HG03066 (cell line): ENCODE measurements around the gene TMEM117.
"Not testable (repeated sequence)": the region's sequence is repeated elsewhere in the genome, so short reads cannot be mapped to it uniquely, and the experiment has no call there.

Experiments used
- ATAC-seq: cut with Tn5 transposase; IDR thresholded peaks from one replicate; pipeline ENCODE4 v1.9.1; 2021; ENCODE audit warnings: low read depth; ENCODE audit not compliant: unreplicated experiment

The TMEM117 gene

DNA sequence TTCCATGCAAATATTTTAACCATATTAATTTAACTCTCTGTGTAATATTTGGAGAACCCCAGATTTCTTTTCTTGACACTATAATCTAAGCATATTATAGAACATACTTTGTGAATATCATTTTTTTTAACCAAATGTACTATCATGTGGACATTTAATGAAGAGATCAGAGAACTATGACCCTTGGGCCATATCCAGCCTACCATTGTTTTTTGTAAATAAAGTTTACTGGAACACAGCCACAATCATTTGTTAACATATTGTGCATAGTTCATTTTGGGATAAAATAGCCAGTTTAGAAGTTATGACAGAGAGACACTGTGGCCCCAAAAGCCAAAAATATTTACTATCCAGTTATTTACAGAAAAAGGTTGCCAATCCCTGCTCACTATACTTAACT, 338.2 kb downstream of the TMEM117 start:
- no peak for ATAC-seq

DNA sequence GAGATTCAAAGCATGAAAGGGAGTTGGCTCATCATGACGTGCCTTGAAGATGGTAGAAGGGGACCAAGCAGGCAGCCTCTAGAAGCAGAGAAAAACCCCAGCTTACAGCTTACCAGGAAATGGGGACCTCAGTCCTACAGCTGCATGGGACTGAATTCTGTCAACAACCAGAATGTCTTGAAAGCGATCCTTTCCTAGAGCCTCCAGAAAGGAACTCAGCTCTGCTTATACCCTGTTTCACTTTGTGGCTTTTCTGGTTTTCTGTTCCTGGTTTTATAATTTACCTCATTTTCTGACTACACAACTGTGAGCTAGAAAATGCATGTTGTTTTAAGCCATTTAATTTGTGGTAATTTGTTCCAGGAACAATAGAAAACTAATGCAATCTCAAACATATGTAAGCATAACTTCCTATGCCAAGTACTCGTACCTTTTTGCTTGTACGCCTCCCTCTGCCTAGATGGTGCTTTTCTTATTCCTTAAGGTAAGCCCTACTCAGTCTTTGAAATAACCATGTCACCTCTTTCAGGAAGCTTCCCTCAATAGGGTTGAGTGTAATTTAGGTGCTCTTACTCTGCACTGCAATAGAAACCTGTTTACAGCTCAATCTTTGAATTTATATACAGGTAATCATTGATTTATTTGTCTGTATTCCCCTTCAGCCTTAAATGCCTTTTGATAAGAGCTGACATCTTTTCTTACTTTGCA, 348.8 kb downstream of the TMEM117 start:
- peak; percentile 83 for ATAC-seq

DNA sequence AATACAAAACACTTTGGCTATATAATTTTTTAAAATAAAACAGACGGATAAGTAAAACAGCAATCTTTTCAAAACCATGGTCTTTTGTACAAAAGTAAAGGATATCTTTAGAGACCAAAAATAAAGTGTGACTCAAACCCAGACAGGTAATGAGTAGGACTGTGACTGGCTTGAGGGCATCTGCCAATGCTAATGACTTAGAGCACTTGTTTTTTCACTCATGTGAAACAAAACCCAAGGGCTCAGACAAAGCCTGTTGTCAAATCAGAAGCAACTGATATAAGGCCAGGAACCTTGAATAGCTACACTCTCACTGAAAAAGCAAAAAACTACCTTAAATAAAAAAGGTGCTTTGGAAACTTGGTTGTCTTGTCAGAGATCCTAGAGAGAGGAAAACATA, 357.4 kb downstream of the TMEM117 start:
- ATAC-seq = peak; percentile 88

DNA sequence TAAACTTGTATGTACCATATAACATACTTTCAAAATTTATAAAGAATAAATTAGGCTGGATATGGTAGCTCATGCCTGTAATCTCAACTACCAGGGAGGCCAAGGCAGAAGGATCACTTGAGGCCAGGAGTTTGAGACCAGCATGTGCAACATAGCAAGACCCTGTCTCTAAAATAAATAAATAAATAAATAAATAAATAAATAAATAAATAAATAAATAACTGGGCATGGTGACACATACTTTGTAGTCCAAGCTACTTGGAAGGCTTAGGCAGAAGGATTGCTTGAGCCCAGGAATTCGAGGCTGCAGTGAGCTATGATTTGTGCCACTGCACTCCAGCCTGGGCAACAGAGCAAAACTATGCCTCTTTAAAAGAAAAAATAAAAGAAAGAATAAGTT, 359.8 kb downstream of the TMEM117 start:
- not testable (repeated sequence) for ATAC-seq

DNA sequence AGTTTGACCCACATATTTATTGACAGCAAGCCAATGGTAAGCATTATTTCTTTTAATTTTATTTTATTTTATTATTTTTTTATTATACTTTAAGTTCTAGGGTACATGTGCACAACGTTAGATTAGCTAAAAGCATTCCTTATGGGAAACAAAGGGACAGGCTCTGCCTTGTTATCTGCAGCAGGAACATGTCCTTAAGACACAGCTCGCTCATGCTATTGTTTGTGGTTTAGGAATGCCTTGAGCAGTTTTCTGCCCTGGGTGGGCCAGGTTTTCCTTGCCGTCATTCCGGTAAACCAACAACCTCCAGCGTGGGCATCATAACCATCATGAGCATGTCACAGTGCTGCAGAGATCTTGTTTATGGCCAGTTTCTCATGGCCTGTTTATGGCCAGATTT, 370.2 kb downstream of the TMEM117 start:
- ATAC-seq = no peak

DNA sequence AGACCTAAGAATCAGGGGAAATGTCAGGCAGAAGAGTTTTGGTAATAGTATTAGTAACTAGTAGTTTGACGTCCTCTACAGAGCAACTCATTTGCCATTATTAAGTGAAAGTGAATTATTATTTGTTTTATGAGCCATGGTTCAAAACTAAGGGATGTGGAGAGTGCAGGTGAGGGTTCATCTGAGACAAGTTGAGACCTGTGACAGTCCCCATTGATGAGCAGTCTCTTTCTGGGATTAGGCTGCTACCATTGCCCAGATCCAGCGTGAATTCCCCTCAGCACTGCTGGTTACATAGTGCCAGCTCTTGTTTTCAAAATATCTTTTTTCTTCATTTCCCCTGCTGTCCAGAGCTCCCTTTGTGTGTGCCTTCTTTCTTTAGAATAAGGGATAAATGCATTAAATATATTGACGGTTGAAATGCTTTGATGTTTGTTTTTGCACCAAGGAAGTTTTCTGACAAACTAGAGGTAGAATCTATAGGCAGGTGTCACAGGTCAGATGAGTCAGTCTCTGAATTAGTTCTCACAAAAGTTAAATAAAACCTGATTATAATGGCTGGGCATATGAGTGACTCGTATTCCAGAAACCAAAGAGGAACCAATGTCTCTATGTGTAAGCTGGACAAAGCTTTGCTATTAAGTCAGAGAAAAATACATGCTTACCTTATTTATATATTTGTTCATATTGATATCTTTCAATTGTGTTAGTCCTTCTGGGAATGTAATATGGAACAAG, 381.4 kb downstream of the TMEM117 start:
- ATAC-seq = no peak

DNA sequence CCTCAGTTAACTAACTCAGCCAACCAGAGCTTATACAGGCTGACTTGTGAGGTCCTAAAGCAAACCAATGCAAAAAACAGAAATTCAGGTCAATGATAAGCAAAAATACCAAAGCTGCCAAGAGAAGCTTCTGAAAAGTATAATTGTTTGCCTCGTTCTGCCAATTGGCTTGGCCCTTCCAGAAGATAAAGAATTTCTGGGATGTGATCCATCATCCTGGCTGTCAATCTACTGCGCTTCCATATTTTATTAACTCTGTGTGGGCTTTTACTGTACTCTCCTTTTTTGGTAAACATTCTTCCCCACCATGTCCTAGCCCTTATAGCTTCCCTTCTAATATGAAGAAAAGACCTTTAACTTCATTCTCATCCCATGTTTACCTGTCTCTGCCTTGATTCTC, 387.9 kb downstream of the TMEM117 start:
- no peak for ATAC-seq

DNA sequence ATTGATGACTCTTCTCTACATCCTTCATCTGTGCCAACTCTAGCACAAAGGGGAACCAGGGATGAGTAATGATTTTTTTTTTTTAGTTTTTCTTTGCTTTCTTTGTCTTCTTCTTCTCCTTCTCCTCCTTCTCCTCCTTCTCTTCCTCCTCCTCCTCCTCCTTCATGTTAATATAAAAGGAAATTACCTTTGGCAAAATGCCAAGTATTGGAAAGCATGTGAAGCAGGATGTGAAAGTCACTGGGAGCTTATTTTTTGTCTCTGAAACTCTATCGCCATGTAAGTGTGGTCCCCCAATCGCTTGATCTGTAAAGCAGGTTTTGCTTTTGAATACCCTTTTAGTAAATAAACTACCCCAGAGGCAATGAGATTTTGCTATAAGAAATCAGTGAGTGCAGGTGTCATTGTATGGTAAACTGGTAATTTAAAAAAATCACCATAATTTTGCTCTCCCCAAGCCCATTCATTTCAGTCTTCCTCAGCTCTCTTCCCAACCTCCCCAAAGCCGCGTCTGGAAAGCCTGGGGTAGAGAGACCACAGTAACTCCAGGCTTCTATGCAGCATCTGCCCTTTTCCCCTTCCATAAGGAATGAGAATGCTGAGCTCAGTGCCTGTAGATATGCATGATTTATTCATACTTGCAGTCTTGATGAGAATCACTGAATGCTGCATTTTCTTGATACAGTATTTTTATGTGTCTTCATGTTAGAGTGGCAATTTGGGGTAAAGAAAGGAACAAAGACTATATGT, 388.7 kb downstream of the TMEM117 start:
- no peak for ATAC-seq

DNA sequence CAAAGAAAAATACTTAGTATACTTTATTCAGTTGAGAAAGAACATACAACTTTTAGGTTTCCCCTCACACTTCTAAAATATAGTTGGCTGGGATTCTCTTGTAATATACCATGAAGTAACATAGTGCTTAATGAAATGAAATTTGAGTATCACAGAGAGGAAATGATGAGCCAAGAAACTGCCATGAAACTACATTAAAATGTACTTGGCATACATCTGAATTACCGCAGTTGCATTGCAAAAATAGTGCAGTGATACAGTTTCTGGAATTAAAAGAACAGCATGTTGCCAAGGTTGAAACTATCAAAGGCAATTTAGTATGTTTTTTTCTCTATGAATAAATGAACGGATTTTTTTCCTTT, 389.2 kb downstream of the TMEM117 start:
- ATAC-seq = no peak

DNA sequence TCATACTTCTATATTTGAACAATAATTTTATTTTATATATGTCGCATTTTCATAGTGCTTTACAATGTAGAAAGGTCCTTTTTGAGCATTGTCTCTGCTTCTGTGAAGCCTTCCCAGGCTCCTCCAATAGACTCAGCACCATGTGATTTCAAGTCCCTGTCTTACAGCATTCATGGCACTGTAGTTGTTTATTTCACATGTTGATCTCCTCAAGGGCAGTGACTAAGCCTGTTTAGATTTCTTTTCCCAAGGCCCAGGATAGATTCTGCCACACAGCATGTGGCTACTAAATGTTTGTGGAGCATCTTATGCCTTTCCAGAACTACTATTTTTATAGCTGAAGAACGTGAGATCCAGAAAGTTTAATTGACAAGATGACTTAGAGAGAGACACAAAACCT, 391.7 kb downstream of the TMEM117 start:
- no peak for ATAC-seq

DNA sequence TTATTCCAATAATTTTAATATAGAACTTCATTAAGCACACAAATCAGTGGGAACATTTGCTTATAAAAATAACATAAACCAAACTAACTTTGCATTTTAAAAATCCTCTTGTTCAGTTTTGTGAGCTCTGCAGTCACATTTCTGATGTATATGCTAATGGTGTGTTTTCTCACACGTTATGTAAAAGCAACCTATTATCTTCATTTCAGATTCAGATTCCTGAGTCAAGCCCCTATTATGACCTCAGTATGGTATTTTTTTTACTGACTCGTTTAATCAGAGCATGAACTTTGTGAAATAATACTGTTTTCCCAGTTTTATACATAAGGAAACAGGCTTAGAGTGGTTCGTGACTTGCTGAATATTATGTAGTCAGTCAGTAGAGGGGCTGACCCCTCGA, 394.0 kb downstream of the TMEM117 start:
- no peak for ATAC-seq

DNA sequence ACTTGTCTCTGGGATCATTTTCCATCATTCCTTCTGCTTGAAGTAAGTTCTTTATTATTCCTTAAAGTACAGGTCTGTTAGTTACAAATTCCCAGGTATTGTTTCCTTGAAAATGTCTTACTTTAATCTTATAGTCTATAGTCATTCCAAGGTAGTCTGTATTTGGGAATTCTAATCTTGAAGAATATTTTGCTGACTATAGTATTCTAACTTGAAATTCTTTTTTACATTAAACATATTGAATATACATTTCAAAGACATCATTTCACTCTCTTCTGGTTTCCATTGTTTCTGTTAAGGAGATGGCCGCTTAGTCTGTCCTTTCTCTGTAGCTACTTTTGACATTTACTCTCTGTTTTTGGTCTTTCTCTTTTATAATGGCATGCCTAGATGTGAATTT, 399.8 kb downstream of the TMEM117 start:
- no peak for ATAC-seq

DNA sequence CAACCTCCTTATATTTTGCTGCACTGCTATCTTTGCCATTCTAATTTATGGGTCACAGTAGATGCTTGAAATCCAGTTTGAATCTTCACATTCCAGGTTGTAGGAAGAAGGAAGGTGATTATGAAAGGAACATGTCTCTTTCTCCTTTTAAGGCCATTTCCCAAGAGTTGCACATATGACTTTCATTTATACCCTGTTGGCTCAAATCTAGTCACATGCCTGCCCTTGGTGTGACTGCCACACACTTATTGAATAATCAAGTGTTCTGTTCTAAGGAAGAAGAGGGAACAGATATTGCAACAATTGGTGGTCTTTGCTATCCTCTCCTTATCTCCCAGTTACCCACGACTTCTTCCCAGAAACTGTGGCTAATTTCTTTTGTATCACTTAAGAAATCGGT, 404.3 kb downstream of the TMEM117 start:
- no peak for ATAC-seq

DNA sequence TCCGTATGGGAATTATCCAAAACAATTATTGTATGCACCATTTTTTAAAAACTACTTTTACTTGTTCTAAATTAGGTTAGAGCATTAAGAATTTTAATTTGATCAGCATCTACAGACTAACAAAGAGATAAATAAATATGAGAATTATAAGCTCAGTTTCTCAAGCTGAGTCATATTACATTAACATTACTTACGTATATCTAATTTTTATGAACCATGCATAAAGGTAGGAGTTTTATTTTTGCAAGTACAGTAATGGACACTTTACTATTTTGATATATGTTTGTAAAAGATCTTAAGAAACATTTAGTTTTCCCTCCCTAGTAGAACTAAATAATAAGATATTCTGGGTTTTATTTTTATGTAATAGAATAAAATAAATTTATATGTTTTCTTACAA, 410.1 kb downstream of the TMEM117 start:
- ATAC-seq = no peak

DNA sequence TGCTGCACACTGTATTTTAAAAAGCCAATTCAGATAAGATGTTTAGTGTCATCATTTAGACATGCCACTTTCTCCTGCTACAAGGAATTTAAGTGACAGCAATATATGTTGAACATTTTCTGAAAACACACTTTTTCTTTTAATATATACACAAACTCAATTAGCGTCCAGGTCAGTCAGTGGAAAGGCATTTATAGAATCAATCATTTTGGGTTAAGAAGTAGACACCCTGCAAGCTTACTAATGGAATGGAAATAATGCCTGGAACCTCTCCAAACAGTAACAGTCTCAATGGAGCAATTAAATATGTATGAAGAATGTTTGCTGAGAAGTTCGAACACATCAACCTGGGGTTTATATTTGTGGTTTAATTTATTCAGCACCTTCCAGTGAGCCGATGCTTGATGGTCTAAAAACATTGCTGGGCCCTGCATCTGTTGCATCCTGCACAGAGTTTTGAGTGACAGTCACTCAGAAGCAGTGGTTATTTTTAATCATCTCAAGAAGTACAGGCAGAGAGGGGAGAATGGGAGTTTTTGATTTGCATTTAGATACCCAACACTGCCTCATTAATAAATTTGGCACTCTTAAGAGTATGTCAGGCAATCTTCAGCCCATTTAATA, 410.7 kb downstream of the TMEM117 start:
- no peak for ATAC-seq

DNA sequence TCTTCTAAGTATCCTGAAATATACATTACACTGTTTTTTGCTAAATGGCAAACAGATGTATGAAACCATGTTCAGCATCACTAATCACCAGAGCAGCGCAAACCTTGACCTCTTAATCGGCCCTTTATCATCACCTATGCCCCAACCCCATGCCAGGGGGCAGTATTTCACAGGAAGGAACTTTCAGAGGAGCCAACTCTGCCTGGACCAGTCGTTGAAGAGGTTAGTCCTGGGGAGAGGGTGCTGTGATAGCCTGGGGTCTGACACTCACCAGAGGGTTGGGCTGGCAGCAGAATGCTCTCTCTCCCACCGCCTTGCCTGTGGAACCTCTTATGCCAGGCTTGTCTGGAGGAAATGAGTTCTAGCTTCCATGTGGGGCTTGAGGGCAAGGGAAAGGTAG, 411.7 kb downstream of the TMEM117 start:
- no peak for ATAC-seq

DNA sequence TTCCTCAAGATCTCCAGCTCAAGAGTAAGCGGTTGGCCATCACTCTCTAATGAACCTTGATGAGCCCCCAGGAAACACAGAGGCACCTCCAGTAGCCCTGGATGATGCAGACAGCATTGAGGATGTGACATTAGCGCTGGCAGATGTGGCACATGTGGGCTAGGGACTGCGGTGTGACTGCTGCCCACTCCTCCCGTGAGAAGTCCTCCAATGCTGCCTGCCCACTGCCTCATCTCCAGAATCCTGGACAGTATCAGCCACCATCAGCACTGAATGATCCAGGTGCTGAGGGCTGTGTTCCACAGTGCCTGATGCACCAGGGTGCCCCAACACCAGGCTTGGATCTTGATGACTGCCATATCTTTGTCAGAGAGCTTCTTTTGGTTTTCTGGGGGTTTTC, 412.6 kb downstream of the TMEM117 start:
- ATAC-seq = no peak

DNA sequence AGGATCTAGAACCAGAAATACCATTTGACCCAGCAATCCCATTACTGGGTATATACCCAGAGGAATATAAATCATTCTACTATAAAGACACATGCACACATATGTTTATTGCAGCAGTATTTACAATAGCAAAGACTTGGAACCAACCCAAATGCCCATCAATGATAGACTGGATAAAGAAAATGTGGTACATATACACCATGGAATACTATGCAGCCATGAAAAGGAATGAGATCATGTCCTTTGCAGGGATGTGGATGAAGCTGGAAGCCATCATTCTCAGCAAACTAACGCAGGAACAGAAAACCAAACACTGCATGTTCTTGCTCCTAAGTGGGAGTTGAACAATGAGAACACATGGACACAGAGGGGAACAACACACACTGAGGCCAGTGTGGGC, 414.6 kb downstream of the TMEM117 start:
- not testable (repeated sequence) for ATAC-seq

DNA sequence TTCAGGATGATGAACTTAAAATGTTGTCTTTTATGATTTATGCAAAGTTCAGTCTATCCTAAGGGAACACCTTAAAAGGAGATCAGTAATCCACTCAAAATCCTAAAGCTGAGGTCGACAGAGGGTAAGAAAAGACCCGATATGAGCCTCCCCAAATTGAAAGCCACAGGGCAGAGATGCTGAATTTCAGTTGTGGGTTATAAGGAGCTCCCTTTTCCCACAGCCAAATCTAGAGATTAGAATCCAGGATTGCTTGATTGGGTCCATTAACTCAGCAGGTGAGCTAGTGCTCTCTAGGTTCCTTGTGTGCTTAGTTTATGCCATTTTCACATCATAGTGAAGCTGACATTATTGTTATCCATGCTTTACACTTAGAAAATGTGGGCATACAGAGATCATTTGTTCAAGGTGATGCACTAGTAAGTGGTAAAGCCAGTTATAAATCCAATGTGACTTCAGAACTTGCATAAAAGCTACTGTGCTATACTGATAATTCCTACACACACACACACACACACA, 417.5 kb downstream of the TMEM117 start:
- no peak for ATAC-seq

DNA sequence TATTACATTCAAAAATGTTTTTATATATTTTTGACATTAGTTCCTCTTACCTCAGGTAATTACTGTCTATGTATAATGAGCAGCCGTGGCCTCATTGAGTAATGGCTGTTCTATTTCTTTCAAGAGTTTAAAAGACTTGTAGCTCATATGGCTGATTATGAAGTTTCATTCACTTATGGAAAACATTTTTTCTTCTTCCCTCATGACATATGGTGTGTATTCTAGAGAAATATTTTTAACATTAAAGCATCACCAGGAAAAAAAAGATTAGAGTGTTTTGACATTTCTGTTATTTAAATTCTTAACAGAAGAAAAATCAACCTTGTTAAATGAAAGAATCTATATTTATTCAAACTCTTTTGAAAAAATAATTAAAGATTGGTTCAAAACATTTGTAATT, 422.4 kb downstream of the TMEM117 start:
- ATAC-seq = no peak

DNA sequence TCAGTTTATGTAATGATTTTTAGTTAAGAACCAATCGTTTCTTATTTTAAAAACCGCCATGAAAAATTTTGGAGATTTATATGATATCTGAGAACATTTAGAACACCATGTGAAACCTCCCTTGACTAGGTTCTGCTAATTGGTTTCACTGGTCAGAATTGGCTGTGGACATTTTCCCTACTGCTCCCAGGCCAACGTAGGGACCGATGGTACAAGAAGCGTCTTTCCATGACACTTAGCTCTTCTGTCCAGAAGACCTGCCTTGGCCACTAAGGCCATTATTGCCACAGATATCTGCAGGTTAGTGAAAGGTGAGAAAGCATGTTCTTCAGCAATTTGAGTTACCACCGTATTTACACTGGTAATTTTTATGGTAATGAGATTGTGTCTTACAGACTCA, 424.0 kb downstream of the TMEM117 start:
- no peak for ATAC-seq
